ENCODE data around the gene CC2D2B.

DNA sequence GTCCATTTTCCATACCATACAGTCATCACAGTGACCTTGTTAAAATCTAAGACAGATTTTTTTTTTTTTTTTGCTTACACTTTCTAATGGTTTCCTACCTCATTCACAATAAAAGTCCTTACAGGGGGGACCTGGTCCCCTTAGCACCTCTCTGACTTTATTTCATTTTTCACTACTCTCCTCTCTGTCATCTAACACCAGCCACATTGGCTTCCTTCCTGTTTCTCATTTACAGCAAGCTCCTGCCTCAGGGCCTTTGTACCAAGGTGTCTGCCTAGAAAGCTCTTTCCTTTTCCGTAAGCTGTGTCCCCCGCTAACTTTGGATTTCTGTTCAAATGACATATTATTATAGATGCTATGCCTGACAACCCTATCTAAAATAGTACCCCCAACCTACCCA is 27.7 kb downstream of the CC2D2B start:
- TF ChIP-seq, protein P1, sequence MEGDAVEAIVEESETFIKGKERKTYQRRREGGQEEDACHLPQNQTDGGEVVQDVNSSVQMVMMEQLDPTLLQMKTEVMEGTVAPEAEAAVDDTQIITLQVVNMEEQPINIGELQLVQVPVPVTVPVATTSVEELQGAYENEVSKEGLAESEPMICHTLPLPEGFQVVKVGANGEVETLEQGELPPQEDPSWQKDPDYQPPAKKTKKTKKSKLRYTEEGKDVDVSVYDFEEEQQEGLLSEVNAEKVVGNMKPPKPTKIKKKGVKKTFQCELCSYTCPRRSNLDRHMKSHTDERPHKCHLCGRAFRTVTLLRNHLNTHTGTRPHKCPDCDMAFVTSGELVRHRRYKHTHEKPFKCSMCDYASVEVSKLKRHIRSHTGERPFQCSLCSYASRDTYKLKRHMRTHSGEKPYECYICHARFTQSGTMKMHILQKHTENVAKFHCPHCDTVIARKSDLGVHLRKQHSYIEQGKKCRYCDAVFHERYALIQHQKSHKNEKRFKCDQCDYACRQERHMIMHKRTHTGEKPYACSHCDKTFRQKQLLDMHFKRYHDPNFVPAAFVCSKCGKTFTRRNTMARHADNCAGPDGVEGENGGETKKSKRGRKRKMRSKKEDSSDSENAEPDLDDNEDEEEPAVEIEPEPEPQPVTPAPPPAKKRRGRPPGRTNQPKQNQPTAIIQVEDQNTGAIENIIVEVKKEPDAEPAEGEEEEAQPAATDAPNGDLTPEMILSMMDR (IDR thresholded peaks at IDR 0.05): no peak
- TF ChIP-seq POLR2A (IDR thresholded peaks at IDR 0.05): no peak
